ENCODE measurements around the gene STPG4.

DNA sequence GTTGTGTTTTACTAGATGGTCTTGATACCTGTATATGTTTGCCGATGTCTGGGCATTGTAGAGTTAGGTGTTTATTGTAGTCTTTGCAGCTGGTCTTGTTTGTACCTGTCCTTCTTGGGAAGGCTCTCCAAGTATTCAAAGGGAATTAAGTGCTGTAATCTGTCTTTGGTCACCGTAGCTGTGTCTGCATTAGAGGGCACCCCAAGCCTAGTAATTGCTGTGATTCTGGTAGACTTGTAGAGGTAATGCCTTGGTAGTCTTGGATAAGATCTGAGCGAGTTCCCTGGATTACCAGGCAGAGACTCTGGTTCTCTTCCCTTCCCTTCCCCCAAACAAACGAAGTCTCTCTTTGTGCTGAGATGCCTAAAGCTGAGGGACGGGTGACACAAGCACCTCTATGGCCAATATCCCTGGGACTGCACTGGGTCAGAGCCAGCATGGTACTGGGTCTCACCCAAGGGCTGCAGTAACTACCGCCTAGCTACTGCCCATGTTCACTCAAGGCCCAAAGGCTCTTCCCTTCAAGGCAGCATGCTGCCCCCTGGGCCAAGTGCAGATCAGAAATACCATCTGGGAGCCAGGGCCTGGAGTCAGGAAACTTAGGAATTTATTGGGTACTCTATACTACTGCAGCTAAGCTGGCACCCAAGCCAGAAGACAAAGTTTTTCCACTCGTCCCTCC lies 27.1 kb downstream of the STPG4 start:
- TF ChIP-seq, protein P1, sequence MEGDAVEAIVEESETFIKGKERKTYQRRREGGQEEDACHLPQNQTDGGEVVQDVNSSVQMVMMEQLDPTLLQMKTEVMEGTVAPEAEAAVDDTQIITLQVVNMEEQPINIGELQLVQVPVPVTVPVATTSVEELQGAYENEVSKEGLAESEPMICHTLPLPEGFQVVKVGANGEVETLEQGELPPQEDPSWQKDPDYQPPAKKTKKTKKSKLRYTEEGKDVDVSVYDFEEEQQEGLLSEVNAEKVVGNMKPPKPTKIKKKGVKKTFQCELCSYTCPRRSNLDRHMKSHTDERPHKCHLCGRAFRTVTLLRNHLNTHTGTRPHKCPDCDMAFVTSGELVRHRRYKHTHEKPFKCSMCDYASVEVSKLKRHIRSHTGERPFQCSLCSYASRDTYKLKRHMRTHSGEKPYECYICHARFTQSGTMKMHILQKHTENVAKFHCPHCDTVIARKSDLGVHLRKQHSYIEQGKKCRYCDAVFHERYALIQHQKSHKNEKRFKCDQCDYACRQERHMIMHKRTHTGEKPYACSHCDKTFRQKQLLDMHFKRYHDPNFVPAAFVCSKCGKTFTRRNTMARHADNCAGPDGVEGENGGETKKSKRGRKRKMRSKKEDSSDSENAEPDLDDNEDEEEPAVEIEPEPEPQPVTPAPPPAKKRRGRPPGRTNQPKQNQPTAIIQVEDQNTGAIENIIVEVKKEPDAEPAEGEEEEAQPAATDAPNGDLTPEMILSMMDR (IDR thresholded peaks at IDR 0.05; ENCODE audit: insufficient read depth, low read depth, low read length): no peak
- no peak for TF ChIP-seq EZH2 (IDR thresholded peaks at IDR 0.05; ENCODE audit: insufficient read depth, low read length)

All from astrocyte (in vitro differentiated cells and primary cell).